Mesodermal cell (in vitro differentiated cells): ENCODE results near the gene HOXA9.

Source experiments
- H3K27ac ChIP-seq: 2 replicates; pipeline ENCODE4 v1.7.0; 2013; ENCODE audit warnings: mild to moderate bottlenecking, low read depth, low read length, moderate library complexity; ENCODE audit not compliant: severe bottlenecking
- H3K36me3 ChIP-seq: 2 replicates; pipeline ENCODE4 v1.7.1; 2013; ENCODE audit warnings: mild to moderate bottlenecking, low read length, moderate library complexity; ENCODE audit not compliant: control insufficient read depth, insufficient read depth
- H3K4me1 ChIP-seq: one replicate; pipeline ENCODE4 v1.7.1; 2013; ENCODE audit warnings: mild to moderate bottlenecking, low read length; ENCODE audit not compliant: insufficient read depth, control insufficient read depth, poor library complexity, severe bottlenecking
- H3K4me3 ChIP-seq: 2 replicates; pipeline ENCODE4 v1.7.0; 2013; ENCODE audit warnings: low read length, control low read depth, mild to moderate bottlenecking; ENCODE audit not compliant: insufficient read depth, poor library complexity, severe bottlenecking; ENCODE audit errors: extremely low read depth
- H3K9me3 ChIP-seq: 2 replicates; pipeline ENCODE4 v1.7.1; 2013; ENCODE audit warnings: mild to moderate bottlenecking, low read length, moderate library complexity; ENCODE audit not compliant: control insufficient read depth
- WGBS, 2 experiments: methylation state at CpG; one replicate each; pipeline ENCODE4 v1.1.5; 2013; ENCODE audit warnings: missing lambda C conversion rate in 2 of 2; ENCODE audit not compliant: insufficient coverage in 2 of 2; 5-methylcytosine and 5-hydroxymethylcytosine counted together

HOXA9 gene

GRCh38 chr7:27185854-27186667 is 20.7 kb upstream of the HOXA9 start:
- Histone ChIP-seq H3K4me1 (peaks cover 18% of the 10 kb centered on the region), H3K27ac (no peak overlapping the region), H3K4me3 (no peak overlapping the region), H3K36me3 (no peaks in the 10 kb centered on the region), H3K9me3 (no peaks in the 10 kb centered on the region)
- 2 to 3% methylated on average over 19 to 21 of the region's 24 CpGs for WGBS, 2 experiments

- Histone ChIP-seq H3K9me3 (no peaks in the 10 kb centered on the region), H3K4me3 (peak within 1 kb of the TSS; percentile 34), H3K36me3 (no peaks in the 10 kb centered on the region), H3K27ac (no peak within 1 kb of the TSS), H3K4me1 (peaks cover 18% of the 10 kb centered on the region)
- WGBS, 2 experiments = 2 to 3% methylated on average over 27 to 40 of the region's 43 CpGs
Measured at GRCh38 chr7:27185013-27185853, 19.9 kb upstream of the HOXA9 start, which contains the start of gene HOXA11. TSS of gene HOXA11 (minus strand) at chr7:27185232. CDS start at chr7:27185144, 88 bp downstream.

GRCh38 chr7:27184337-27185012 is 19.1 kb upstream of the HOXA9 start:
- Histone ChIP-seq H3K4me3 (peak overlapping the region; percentile 34), H3K27ac (no peak overlapping the region), H3K36me3 (no peaks in the 10 kb centered on the region), H3K9me3 (no peaks in the 10 kb centered on the region), H3K4me1 (peaks cover 18% of the 10 kb centered on the region)
- WGBS, 2 experiments = 1% methylated on average over 50 to 58 of the region's 72 CpGs

GRCh38 chr7:27183682-27184336 is 18.5 kb upstream of the HOXA9 start:
- H3K4me1 ChIP-seq = peaks cover 12% of the 10 kb centered on the region
- peak overlapping the region; percentile 34 for H3K4me3 ChIP-seq
- H3K27ac ChIP-seq = no peak overlapping the region
- 1 to 2% methylated on average over 19 to 23 of the region's 30 CpGs for WGBS, 2 experiments
- no peaks in the 10 kb centered on the region for H3K36me3 ChIP-seq
- no peaks in the 10 kb centered on the region for H3K9me3 ChIP-seq

GRCh38 chr7:27182861-27183681 is 17.7 kb upstream of the HOXA9 start:
- Histone ChIP-seq H3K27ac (no peak overlapping the region), H3K9me3 (no peaks in the 10 kb centered on the region), H3K4me3 (peak overlapping the region; percentile 5), H3K4me1 (peaks cover 6% of the 10 kb centered on the region), H3K36me3 (no peaks in the 10 kb centered on the region)
- whole genome bisulfite sequencing, 2 experiments = 2% methylated on average over 17 to 27 of the region's 39 CpGs

- Histone ChIP-seq H3K4me1 (peaks cover 6% of the 10 kb centered on the region), H3K4me3 (no peak overlapping the region), H3K9me3 (no peaks in the 10 kb centered on the region), H3K36me3 (no peaks in the 10 kb centered on the region), H3K27ac (no peak overlapping the region)
- WGBS, 2 experiments = 10 to 46% methylated on average over 2 to 3 of the region's 4 CpGs
Measured at GRCh38 chr7:27182285-27182841, 17.0 kb upstream of the HOXA9 start.

GRCh38 chr7:27181795-27182275 is 16.5 kb upstream of the HOXA9 start:
- peaks cover 6% of the 10 kb centered on the region for H3K4me1 ChIP-seq
- WGBS, 2 experiments = 0 to 52% methylated on average over 1 to 3 of the region's 4 CpGs
- H3K36me3 ChIP-seq = no peaks in the 10 kb centered on the region
- H3K4me3 ChIP-seq = no peak overlapping the region
- no peaks in the 10 kb centered on the region for H3K9me3 ChIP-seq
- no peak overlapping the region for H3K27ac ChIP-seq

GRCh38 chr7:27180431-27181420 is 15.4 kb upstream of the HOXA9 start:
- Histone ChIP-seq H3K36me3 (no peaks in the 10 kb centered on the region), H3K27ac (no peak overlapping the region), H3K9me3 (no peaks in the 10 kb centered on the region), H3K4me3 (no peak overlapping the region), H3K4me1 (peaks cover 6% of the 10 kb centered on the region)
- 26 to 40% methylated on average over 9 of the region's 12 CpGs for WGBS, 2 experiments
